Measurements from ENCODE around the gene ZNF439.

DNA sequence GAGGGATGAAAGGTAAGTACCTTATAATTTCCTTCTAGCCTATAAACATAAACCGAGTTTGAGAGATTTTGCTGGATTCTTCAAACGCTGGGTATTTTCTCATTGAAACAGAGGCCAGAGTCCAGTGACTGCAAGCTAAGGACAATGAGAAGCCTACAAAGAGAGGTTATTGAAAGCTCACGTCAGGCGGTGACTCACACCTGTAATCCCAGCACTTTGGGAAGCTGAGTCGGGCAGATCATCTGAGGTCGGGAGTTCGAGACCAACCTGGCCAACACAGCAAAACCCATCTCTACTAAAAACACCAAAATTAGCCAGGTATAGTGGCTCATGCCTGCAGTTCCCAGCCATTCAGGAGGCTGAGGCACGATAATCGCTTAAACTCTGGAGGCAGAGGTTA is 24.1 kb downstream of the ZNF439 start:
- TF ChIP-seq, protein P1, sequence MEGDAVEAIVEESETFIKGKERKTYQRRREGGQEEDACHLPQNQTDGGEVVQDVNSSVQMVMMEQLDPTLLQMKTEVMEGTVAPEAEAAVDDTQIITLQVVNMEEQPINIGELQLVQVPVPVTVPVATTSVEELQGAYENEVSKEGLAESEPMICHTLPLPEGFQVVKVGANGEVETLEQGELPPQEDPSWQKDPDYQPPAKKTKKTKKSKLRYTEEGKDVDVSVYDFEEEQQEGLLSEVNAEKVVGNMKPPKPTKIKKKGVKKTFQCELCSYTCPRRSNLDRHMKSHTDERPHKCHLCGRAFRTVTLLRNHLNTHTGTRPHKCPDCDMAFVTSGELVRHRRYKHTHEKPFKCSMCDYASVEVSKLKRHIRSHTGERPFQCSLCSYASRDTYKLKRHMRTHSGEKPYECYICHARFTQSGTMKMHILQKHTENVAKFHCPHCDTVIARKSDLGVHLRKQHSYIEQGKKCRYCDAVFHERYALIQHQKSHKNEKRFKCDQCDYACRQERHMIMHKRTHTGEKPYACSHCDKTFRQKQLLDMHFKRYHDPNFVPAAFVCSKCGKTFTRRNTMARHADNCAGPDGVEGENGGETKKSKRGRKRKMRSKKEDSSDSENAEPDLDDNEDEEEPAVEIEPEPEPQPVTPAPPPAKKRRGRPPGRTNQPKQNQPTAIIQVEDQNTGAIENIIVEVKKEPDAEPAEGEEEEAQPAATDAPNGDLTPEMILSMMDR (IDR thresholded peaks at IDR 0.05; ENCODE audit: low read depth, low read length, poor library complexity, severe bottlenecking): no peak
- TF ChIP-seq EZH2phosphoT487 (IDR thresholded peaks at IDR 0.05; ENCODE audit: borderline replicate concordance, low read length): no peak
